SK-N-SH (cell line): ENCODE measurements around the gene SAMD4B.

Experiments
- EP300 ChIP-seq, 2 experiments: IDR thresholded peaks; 2 replicates each; pipeline versions ENCODE4 v1.4.0 to v1.6.1; 2012; ENCODE audit warnings: borderline replicate concordance in 1 of 2, low read depth in 1 of 2, low read length in 1 of 2
- EZH2phosphoT487 ChIP-seq: fragments of 200-600 bp; sonication (generic); IDR thresholded peaks from 2 replicates; pipeline ENCODE4 v1.6.1; 2017; ENCODE audit warnings: low read depth, mixed run types, mild to moderate bottlenecking, antibody characterized with exemption, moderate library complexity, borderline replicate concordance
- GATA2 ChIP-seq: sonication (generic); formaldehyde crosslinking; IDR thresholded peaks from 2 replicates; pipeline ENCODE4 v1.5.0; 2020; ENCODE audit warnings: mild to moderate bottlenecking, missing genetic modification reagents
- IRF3 ChIP-seq: fragments of 150-350 bp; IDR thresholded peaks from 2 replicates; pipeline ENCODE4 v1.6.1; 2016; ENCODE audit warnings: mild to moderate bottlenecking, low read depth, low read length
- JUND ChIP-seq: IDR thresholded peaks from 2 replicates; pipeline ENCODE4 v1.4.0; 2012
- MAX ChIP-seq: IDR thresholded peaks from 2 replicates; pipeline ENCODE4 v1.4.0; 2012; ENCODE audit warnings: low read depth
- PBX3 ChIP-seq: IDR thresholded peaks from 2 replicates; pipeline ENCODE4; 2012
- RAD21 ChIP-seq: IDR thresholded peaks from 2 replicates; pipeline ENCODE4 v1.6.1; 2012; ENCODE audit warnings: mild to moderate bottlenecking, low read length
- RFX5 ChIP-seq: IDR thresholded peaks from 2 replicates; pipeline ENCODE4 v1.6.1; 2012; ENCODE audit warnings: mild to moderate bottlenecking, improper control_type of control experiment, low read length
- TAF1 ChIP-seq: IDR thresholded peaks from 2 replicates; pipeline ENCODE4 v1.6.1; 2012; ENCODE audit warnings: low read depth, mild to moderate bottlenecking, low read length, moderate library complexity, borderline replicate concordance
- USF2 ChIP-seq: fragments of 150-350 bp; IDR thresholded peaks from 2 replicates; pipeline ENCODE4 v1.6.1; 2017; ENCODE audit warnings: antibody characterized with exemption, low read length, low read depth, borderline replicate concordance
- YY1 ChIP-seq: IDR thresholded peaks from 2 replicates; pipeline ENCODE4 v1.4.0; 2012; ENCODE audit warnings: low read depth, mild to moderate bottlenecking
- TF ChIP-seq, protein P1 (sequence below): fragments of 200-600 bp; sonication (generic); IDR thresholded peaks from 2 replicates; pipeline ENCODE4 v1.6.1; 2017; ENCODE audit warnings: antibody characterized with exemption, mild to moderate bottlenecking, moderate library complexity
- TF ChIP-seq, protein P2 (sequence below): IDR thresholded peaks from 2 replicates; pipeline ENCODE4 v1.6.1; 2012; ENCODE audit warnings: mild to moderate bottlenecking, low read depth, low read length, moderate library complexity

- TF ChIP-seq, protein P1, sequence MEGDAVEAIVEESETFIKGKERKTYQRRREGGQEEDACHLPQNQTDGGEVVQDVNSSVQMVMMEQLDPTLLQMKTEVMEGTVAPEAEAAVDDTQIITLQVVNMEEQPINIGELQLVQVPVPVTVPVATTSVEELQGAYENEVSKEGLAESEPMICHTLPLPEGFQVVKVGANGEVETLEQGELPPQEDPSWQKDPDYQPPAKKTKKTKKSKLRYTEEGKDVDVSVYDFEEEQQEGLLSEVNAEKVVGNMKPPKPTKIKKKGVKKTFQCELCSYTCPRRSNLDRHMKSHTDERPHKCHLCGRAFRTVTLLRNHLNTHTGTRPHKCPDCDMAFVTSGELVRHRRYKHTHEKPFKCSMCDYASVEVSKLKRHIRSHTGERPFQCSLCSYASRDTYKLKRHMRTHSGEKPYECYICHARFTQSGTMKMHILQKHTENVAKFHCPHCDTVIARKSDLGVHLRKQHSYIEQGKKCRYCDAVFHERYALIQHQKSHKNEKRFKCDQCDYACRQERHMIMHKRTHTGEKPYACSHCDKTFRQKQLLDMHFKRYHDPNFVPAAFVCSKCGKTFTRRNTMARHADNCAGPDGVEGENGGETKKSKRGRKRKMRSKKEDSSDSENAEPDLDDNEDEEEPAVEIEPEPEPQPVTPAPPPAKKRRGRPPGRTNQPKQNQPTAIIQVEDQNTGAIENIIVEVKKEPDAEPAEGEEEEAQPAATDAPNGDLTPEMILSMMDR = no peak
- TF ChIP-seq EP300 (IDR thresholded peaks at IDR 0.05; ENCODE audit: borderline replicate concordance in 1 of 2, low read depth in 1 of 2, low read length in 1 of 2) (no peak), PBX3 (no peak), IRF3 (no peak), TAF1 (no peak), RFX5 (no peak), USF2 (no peak), RAD21 (no peak), MAX (no peak), EZH2phosphoT487 (no peak), JUND (no peak), YY1 (no peak), GATA2 (CRISPR knock-in tag) (no peak)
- TF ChIP-seq, protein P2, sequence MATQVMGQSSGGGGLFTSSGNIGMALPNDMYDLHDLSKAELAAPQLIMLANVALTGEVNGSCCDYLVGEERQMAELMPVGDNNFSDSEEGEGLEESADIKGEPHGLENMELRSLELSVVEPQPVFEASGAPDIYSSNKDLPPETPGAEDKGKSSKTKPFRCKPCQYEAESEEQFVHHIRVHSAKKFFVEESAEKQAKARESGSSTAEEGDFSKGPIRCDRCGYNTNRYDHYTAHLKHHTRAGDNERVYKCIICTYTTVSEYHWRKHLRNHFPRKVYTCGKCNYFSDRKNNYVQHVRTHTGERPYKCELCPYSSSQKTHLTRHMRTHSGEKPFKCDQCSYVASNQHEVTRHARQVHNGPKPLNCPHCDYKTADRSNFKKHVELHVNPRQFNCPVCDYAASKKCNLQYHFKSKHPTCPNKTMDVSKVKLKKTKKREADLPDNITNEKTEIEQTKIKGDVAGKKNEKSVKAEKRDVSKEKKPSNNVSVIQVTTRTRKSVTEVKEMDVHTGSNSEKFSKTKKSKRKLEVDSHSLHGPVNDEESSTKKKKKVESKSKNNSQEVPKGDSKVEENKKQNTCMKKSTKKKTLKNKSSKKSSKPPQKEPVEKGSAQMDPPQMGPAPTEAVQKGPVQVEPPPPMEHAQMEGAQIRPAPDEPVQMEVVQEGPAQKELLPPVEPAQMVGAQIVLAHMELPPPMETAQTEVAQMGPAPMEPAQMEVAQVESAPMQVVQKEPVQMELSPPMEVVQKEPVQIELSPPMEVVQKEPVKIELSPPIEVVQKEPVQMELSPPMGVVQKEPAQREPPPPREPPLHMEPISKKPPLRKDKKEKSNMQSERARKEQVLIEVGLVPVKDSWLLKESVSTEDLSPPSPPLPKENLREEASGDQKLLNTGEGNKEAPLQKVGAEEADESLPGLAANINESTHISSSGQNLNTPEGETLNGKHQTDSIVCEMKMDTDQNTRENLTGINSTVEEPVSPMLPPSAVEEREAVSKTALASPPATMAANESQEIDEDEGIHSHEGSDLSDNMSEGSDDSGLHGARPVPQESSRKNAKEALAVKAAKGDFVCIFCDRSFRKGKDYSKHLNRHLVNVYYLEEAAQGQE = no peak
These were observed 35.0 kb upstream of the SAMD4B start for GRCh38 chr19:39307046-39307821.
